Uterus (tissue), 4 donors: Measurements from ENCODE around the gene ATG4B. TPM values are rescaled to one million over a fixed set of nuclear protein-coding genes. Genes with fewer than 3 reads are reported as not detected.

Experiments
- DNase-seq, 2 donors: peaks; one replicate each; pipeline ENCODE4 v3.0.0-alpha.2; 2019 to 2020
- H3K27ac ChIP-seq, 2 donors: fragments of 200-600 bp; sonication (generic); 1 replicate in 1 of 2; 2 replicates in 1 of 2; pipeline ENCODE4 v1.5.1; 2016 to 2018
- H3K27me3 ChIP-seq, 2 donors: fragments of 200-600 bp; sonication (generic); one replicate each; pipeline ENCODE4 v1.5.1; 2018 to 2019; ENCODE audit warnings: control low read depth in 1 of 2
- H3K36me3 ChIP-seq, 2 donors: fragments of 200-600 bp; sonication (generic); one replicate each; pipeline ENCODE4 v1.5.1; 2019; ENCODE audit warnings: control low read depth in 1 of 2
- H3K4me1 ChIP-seq, 2 donors: fragments of 200-600 bp; sonication (generic); one replicate each; pipeline ENCODE4 v1.5.1; 2018 to 2019; ENCODE audit warnings: control low read depth in 1 of 2
- H3K4me3 ChIP-seq, 2 donors: fragments of 200-600 bp; sonication (generic); 1 replicate in 1 of 2; 2 replicates in 1 of 2; pipeline ENCODE4 v1.5.1; 2018 to 2019; ENCODE audit warnings: mild to moderate bottlenecking in 1 of 2
- H3K9me3 ChIP-seq, 2 donors: fragments of 200-600 bp; sonication (generic); one replicate each; pipeline ENCODE4 v1.5.1; 2019; ENCODE audit warnings: control low read depth in 1 of 2
- CTCF ChIP-seq, 4 experiments: fragments of 200-600 bp in 2 of 4; fragments of 450-650 bp in 2 of 4; sonication (generic) in 2 of 4; IDR thresholded peaks; one replicate each; pipeline ENCODE4 v1.5.1; 2016 to 2019; ENCODE audit warnings: antibody characterized with exemption in 4 of 4, mild to moderate bottlenecking in 2 of 4, moderate library complexity in 1 of 4
- POLR2A ChIP-seq, 2 donors: fragments of 450-650 bp; IDR thresholded peaks; one replicate each; pipeline ENCODE4 v1.6.1; 2016; ENCODE audit warnings: antibody characterized with exemption in 2 of 2, mild to moderate bottlenecking in 1 of 2, moderate library complexity in 1 of 2
- intact Hi-C: fragments of 100-400 bp; cut with DNase I; formaldehyde crosslinking; loops from one replicate; pipeline ENCODE4 v1.15.1; 2023; ENCODE audit warnings: low total_unique reads
- total RNA-seq, 4 donors: library from RNA; depleted of rRNA in 3 of 4; stranded (reverse); fragments of >200 nt in 3 of 4; gene quantifications; one replicate each; pipeline versions ENCODE4 v1.1.0 to v1.2.4, GENCODE V29; 2014 to 2023
- donor health status: DM: yes; HTN: yes; CAD: no.

Gene ATG4B
- total RNA-seq, 4 donors from 2014 or later: 14.4 to 99.8 (median 56.7) TPM

- no peaks in the 10 kb centered on the region for H3K27me3 ChIP-seq
Measured at GRCh38 chr2:241648453-241648852, 11.0 kb downstream of the ATG4B start.

GRCh38 chr2:241649404-241649803 lies 11.9 kb downstream of the ATG4B start:
- Histone ChIP-seq H3K4me1 (no peaks in the 10 kb centered on the region), H3K27me3 (no peaks in the 10 kb centered on the region), H3K36me3 (no peaks in the 10 kb centered on the region), H3K27ac (no peak overlapping the region), H3K4me3 (no peak overlapping the region), H3K9me3 (no peaks in the 10 kb centered on the region)
- no peak for DNase-seq
- intact Hi-C loops: no loop called here
- TF ChIP-seq CTCF (IDR thresholded peaks at IDR 0.05): no peak
- TF ChIP-seq POLR2A (IDR thresholded peaks at IDR 0.05): no peak

More at GRCh38 chr2:241648453-241648852, 11.0 kb downstream of the ATG4B start:
- no peaks in the 10 kb centered on the region for H3K4me1 ChIP-seq
- H3K9me3 ChIP-seq: no peaks in the 10 kb centered on the region
- TF ChIP-seq CTCF (IDR thresholded peaks at IDR 0.05) (no peak), POLR2A (IDR thresholded peaks at IDR 0.05) (no peak)
- intact Hi-C loops: no loop called here
- H3K36me3 ChIP-seq: no peaks in the 10 kb centered on the region
- H3K27ac ChIP-seq: no peak overlapping the region
- H3K4me3 ChIP-seq: no peak overlapping the region
- DNase-seq: no peak

- H3K27ac ChIP-seq: no peak overlapping the region
- H3K9me3 ChIP-seq: no peaks in the 10 kb centered on the region
- intact Hi-C loops: no loop called here
- no peaks in the 10 kb centered on the region for H3K27me3 ChIP-seq
- H3K4me1 ChIP-seq: no peaks in the 10 kb centered on the region
- H3K36me3 ChIP-seq: no peaks in the 10 kb centered on the region
- no peak overlapping the region for H3K4me3 ChIP-seq
- TF ChIP-seq CTCF (IDR thresholded peaks at IDR 0.05) (no peak), POLR2A (IDR thresholded peaks at IDR 0.05) (no peak)
- DNase-seq: no peak
Measured at GRCh38 chr2:241649927-241650326, 12.4 kb downstream of the ATG4B start.

GRCh38 chr2:241652142-241652541 lies 14.6 kb downstream of the ATG4B start:
- H3K4me3 ChIP-seq: no peak overlapping the region
- TF ChIP-seq CTCF (IDR thresholded peaks at IDR 0.05): no peak
- intact Hi-C loops: no loop called here
- DNase-seq: no peak
- no peaks in the 10 kb centered on the region for H3K36me3 ChIP-seq
- no peaks in the 10 kb centered on the region for H3K4me1 ChIP-seq
- H3K27me3 ChIP-seq: no peaks in the 10 kb centered on the region
- no peak overlapping the region for H3K27ac ChIP-seq
- H3K9me3 ChIP-seq: no peaks in the 10 kb centered on the region

GRCh38 chr2:241652722-241653121 lies 15.2 kb downstream of the ATG4B start:
- no peak for DNase-seq
- intact Hi-C loops: no loop called here
- TF ChIP-seq POLR2A (IDR thresholded peaks at IDR 0.05) (no peak), CTCF (IDR thresholded peaks at IDR 0.05) (no peak)
- Histone ChIP-seq H3K4me1 (no peaks in the 10 kb centered on the region), H3K9me3 (no peaks in the 10 kb centered on the region), H3K36me3 (no peaks in the 10 kb centered on the region), H3K27me3 (no peaks in the 10 kb centered on the region), H3K27ac (no peak overlapping the region), H3K4me3 (no peak overlapping the region)
